Lung microvascular endothelial cell (primary cell): ENCODE data around the gene AREG. TPM values are rescaled to one million over a fixed set of nuclear protein-coding genes. Genes with fewer than 3 reads are reported as not detected.

Experiments
- DNase-seq, 2 donors: peaks; one replicate each; pipeline versions ENCODE4 v3.0.0 to v3.0.0-alpha.2; 2010; ENCODE audit warnings: low read depth in 2 of 2
- total RNA-seq: library from RNA; depleted of rRNA; stranded (reverse); fragments of >200 nt; gene quantifications from 2 replicates; pipeline ENCODE4 v1.2.1, GENCODE V29; 2014

The AREG gene
- total RNA-seq, 1 donor from 2014 or later = under 0.01 TPM

GRCh38 chr4:74504212-74504611, 59.3 kb downstream of the AREG start:
- DNase-seq = peak; percentile 82 to 92

Other genes with a start within 250 kb of the AREG start
- gene EPGN, start 136.7 kb upstream of the AREG start, total RNA-seq = under 0.01 TPM in 1 of 2 replicates, not detected in the other
- not detected in 2 replicates for gene EREG, start 80.0 kb upstream of the AREG start, total RNA-seq